DOHH2 (cell line): ENCODE data around the gene SCGB1C1.
"Not testable (repeated sequence)": the region's sequence is repeated elsewhere in the genome, so short reads cannot be mapped to it uniquely, and the experiment has no call there.

Experiments
- EZH2phosphoT487 ChIP-seq: fragments of 200-600 bp; sonication (generic); IDR thresholded peaks from 2 replicates; pipeline ENCODE4 v1.6.1; 2017; ENCODE audit warnings: borderline replicate concordance, mild to moderate bottlenecking, antibody characterized with exemption, low read length, moderate library complexity, mixed read lengths
- TF ChIP-seq, protein P1 (sequence below): fragments of 200-600 bp; sonication (generic); IDR thresholded peaks from one replicate; pipeline ENCODE4 v1.5.1; 2014; ENCODE audit warnings: antibody characterized with exemption, mild to moderate bottlenecking, low read depth, low read length; ENCODE audit not compliant: poor library complexity, severe bottlenecking

DNA sequence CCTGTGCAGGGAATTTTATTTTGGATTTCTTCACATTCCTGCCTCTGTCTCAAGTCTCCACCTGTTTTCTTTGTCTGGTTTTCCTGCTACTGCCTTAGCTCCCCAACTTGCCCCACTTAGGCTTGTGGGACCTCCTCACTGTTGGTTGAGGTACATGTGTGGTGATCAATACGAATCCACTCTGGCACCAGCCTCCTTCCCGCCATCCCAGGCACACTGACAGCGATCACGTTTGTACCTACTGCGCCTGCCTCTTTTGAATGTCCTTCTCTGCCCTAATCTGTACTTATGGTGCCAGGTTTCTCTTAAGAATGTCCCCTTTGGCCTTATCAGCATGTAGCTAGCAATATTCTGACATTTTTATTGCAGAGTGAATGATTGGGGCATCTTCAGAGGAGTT is 2.3 kb upstream of the SCGB1C1 start:
- TF ChIP-seq, protein P1, sequence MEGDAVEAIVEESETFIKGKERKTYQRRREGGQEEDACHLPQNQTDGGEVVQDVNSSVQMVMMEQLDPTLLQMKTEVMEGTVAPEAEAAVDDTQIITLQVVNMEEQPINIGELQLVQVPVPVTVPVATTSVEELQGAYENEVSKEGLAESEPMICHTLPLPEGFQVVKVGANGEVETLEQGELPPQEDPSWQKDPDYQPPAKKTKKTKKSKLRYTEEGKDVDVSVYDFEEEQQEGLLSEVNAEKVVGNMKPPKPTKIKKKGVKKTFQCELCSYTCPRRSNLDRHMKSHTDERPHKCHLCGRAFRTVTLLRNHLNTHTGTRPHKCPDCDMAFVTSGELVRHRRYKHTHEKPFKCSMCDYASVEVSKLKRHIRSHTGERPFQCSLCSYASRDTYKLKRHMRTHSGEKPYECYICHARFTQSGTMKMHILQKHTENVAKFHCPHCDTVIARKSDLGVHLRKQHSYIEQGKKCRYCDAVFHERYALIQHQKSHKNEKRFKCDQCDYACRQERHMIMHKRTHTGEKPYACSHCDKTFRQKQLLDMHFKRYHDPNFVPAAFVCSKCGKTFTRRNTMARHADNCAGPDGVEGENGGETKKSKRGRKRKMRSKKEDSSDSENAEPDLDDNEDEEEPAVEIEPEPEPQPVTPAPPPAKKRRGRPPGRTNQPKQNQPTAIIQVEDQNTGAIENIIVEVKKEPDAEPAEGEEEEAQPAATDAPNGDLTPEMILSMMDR = not testable (repeated sequence)
- not testable (repeated sequence) for TF ChIP-seq EZH2phosphoT487
